Heart right ventricle (tissue), 16 donors: ENCODE measurements around the gene TSHZ1. TPM values are rescaled to one million over a fixed set of nuclear protein-coding genes. Genes with fewer than 3 reads are reported as not detected.

Source experiments
- ATAC-seq, 8 donors: fragments of 200-7000 bp; cut with Tn5 transposase; one replicate each; pipeline ENCODE4 v1.9.1; 2020; ENCODE audit warnings: mild to moderate bottlenecking in 8 of 8, moderate library complexity in 8 of 8, moderate number of reproducible peaks in 1 of 8
- DNase-seq, 2 donors: peaks; one replicate each; pipeline ENCODE4 v3.0.0-alpha.2; 2020
- H3K27ac ChIP-seq, 10 donors: fragments of 200-600 bp; sonication (generic) in 2 of 10; one replicate each; pipeline versions ENCODE4 v1.5.0 to v1.8.0; 2020 to 2022; ENCODE audit warnings: mild to moderate bottlenecking in 3 of 10
- H3K27me3 ChIP-seq, 7 donors: fragments of 200-600 bp; one replicate each; pipeline ENCODE4 v1.8.0; 2021 to 2022; ENCODE audit warnings: mild to moderate bottlenecking in 2 of 7
- H3K36me3 ChIP-seq, 9 donors: fragments of 200-600 bp; sonication (generic) in 1 of 9; one replicate each; pipeline versions ENCODE4 v1.5.0 to v1.8.0; 2020 to 2022; ENCODE audit warnings: mild to moderate bottlenecking in 2 of 9
- H3K4me1 ChIP-seq, 9 donors: fragments of 200-600 bp; sonication (generic) in 1 of 9; one replicate each; pipeline versions ENCODE4 v1.5.0 to v1.8.0; 2020 to 2022; ENCODE audit warnings: mild to moderate bottlenecking in 4 of 9
- H3K4me3 ChIP-seq, 10 donors: fragments of 200-600 bp; sonication (generic) in 2 of 10; one replicate each; pipeline versions ENCODE4 v1.5.0 to v1.8.0; 2020 to 2022; ENCODE audit warnings: mild to moderate bottlenecking in 7 of 10, moderate library complexity in 2 of 10
- H3K9me3 ChIP-seq, 11 donors: fragments of 200-600 bp in 10 of 11; sonication (generic) in 2 of 11; one replicate each; pipeline versions ENCODE4 v1.5.0 to v1.8.0; 2013 to 2022; ENCODE audit warnings: mild to moderate bottlenecking in 2 of 11, control low read depth in 1 of 11, moderate library complexity in 1 of 11
- CTCF ChIP-seq, 9 donors: fragments of 200-600 bp; sonication (generic) in 2 of 9; IDR thresholded peaks; one replicate each; pipeline versions ENCODE4 v1.5.0 to v1.8.0; 2021 to 2022; ENCODE audit warnings: antibody characterized with exemption in 9 of 9, mild to moderate bottlenecking in 5 of 9, moderate library complexity in 1 of 9
- WGBS, 2 donors: extraction: QIAGEN DNeasy Blood & Tissue Kit; methylation state at CpG; one replicate each; pipeline ENCODE4 v1.1.7; 2013; ENCODE audit warnings: inconsistent platforms in 1 of 2; 5-methylcytosine and 5-hydroxymethylcytosine counted together
- intact Hi-C, 10 donors: fragments of 100-400 bp; cut with DNase I; formaldehyde crosslinking; loops; one replicate each; pipeline versions ENCODE4 v1.11.1 to v1.14.2; 2022
- polyA plus RNA-seq, 2 donors: library from polyadenylated mRNA; stranded (reverse); fragments of 200-250 nt; gene quantifications; one replicate each; pipeline ENCODE4 v1.2.3, GENCODE V29; 2013
- total RNA-seq, 10 donors: library from RNA; stranded (reverse); fragmentation: NEBNext Ultra II Directional in 3 of 10; extraction: Animal tissue kit (Norgen Biotek cat#: 25700) in 3 of 10; gene quantifications; one replicate each; pipeline versions ENCODE4 v1.2.1 to v1.2.4, GENCODE V29; 2021 to 2023
- donor health status: Arrhythmogenic right ventricular cardiomyopathy.
- donor health status: ischemic (EF 13 %, LVEDD 7.1; RV severe dilation, severe dysfunction).
- donor health status: healthy with polysubstance abuse.
- donor health status: DM: no; HTN: yes; CAD: no.
- donor health status: DM: no; HTN: no; CAD: no.
- donor health status: ischemic (EF 25% LVEDD 6.9; RV normal size, moderate dysfunction).
- donor health status: ischemic (EF 25% LVEDD 5.7; RV mildly dilated, moderate dysfunction).
- donor health status: healthy.
- donor health status: DM: yes; HTN: yes; CAD: no.
- donor health status: Ischemic cardiomyopathy.
- donor health status: ischemic (EF 35%, LVEDD 5.7; RV mildly dilated, moderate dysfunction).
- donor health status: nonischemic (EF 11% LVEDD 7.7; RV severe dilation, severe dysfunction).
- donor health status: DM: yes; HTN: yes; CAD: no.
- donor health status: PGD.
- donor health status: ischemic (EF 29% LVEDD 5.4; RV normal size, mild dysfunction).
- donor health status: nonischemic (EF 23%, LVEDD 6.1; RV moderate dilation, normal function).

The TSHZ1 gene
- total and polyA plus RNA-seq, 12 donors: 4.8 to 22.9 (median 17.6) TPM

- H3K36me3 ChIP-seq: no peaks in the 10 kb centered on the region
- TF ChIP-seq CTCF (IDR thresholded peaks at IDR 0.05): no peak
- DNase-seq: no peak
- no peak overlapping the region for H3K27ac ChIP-seq
- H3K27me3 ChIP-seq: no peaks in the 10 kb centered on the region
- intact Hi-C loops: loop anchor here in 1 of 10 donors (10.0 kb wide), 1 partner anchor 1914 kb away; no protein-coding TSS in a partner anchor
- WGBS, 2 donors: 95 to 98% methylated on average over 9 of the region's 9 CpGs
- H3K4me1 ChIP-seq: no peaks in the 10 kb centered on the region
- peaks cover 0 to 5% (median 3%) of the 10 kb centered on the region in 11 donors for H3K9me3 ChIP-seq
- H3K4me3 ChIP-seq: no peak overlapping the region
- ATAC-seq: no peak
Observed at GRCh38 chr18:75320506-75320905, 109.9 kb downstream of the TSHZ1 start.

DNA sequence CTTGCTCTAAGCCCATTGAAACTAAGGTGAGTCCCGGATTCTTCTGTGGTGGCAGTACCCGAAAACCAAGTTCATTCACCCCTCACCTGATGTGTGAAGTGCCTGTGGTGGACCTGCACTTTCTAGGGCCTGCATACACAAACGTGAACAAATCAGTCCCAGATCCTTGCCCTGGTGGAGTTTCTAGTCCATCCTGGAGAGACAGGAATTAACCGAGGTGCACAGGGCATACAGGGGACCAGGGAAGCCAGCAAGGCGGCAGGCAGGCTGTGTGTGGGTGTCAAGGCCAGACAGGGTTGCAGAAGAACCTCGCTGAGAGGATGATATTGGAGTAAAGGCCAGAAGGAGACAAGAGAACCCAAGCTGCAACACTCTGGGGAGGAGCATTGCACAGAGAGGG lies 110.8 kb downstream of the TSHZ1 start:
- DNase-seq (no peak), ATAC-seq (no peak)
- intact Hi-C loops: loop anchor here in 1 of 10 donors (10.0 kb wide), 1 partner anchor 1913 kb away; no protein-coding TSS in a partner anchor
- WGBS, 2 donors: 96 to 98% methylated on average over 6 of the region's 6 CpGs
- peaks cover 0 to 15% (median 8%) of the 10 kb centered on the region in 11 donors for H3K9me3 ChIP-seq
- H3K27me3 ChIP-seq: no peaks in the 10 kb centered on the region
- no peak for TF ChIP-seq CTCF (IDR thresholded peaks at IDR 0.05)
- no peak overlapping the region for H3K4me3 ChIP-seq
- H3K36me3 ChIP-seq: no peaks in the 10 kb centered on the region
- H3K27ac ChIP-seq: no peak overlapping the region
- no peaks in the 10 kb centered on the region for H3K4me1 ChIP-seq

GRCh38 chr18:75322206-75322605 lies 111.6 kb downstream of the TSHZ1 start:
- H3K27ac ChIP-seq: no peak overlapping the region
- H3K36me3 ChIP-seq: no peaks in the 10 kb centered on the region
- H3K9me3 ChIP-seq: peaks cover 0 to 22% (median 11%) of the 10 kb centered on the region in 11 donors
- no peaks in the 10 kb centered on the region for H3K4me1 ChIP-seq
- intact Hi-C loops: loop anchor here in 1 of 10 donors (10.0 kb wide), 1 partner anchor 1913 kb away; no protein-coding TSS in a partner anchor
- WGBS, 2 donors: 95 to 98% methylated on average over 11 of the region's 11 CpGs
- TF ChIP-seq CTCF (IDR thresholded peaks at IDR 0.05): no peak
- DNase-seq: no peak
- no peaks in the 10 kb centered on the region for H3K27me3 ChIP-seq
- H3K4me3 ChIP-seq: no peak overlapping the region
- no peak for ATAC-seq

- peaks cover 0 to 34% (median 11%) of the 10 kb centered on the region in 11 donors for H3K9me3 ChIP-seq
- DNase-seq (no peak), ATAC-seq (no peak)
- no peaks in the 10 kb centered on the region for H3K27me3 ChIP-seq
- 60 to 68% methylated on average over 8 of the region's 8 CpGs for WGBS, 2 donors
- no peak for TF ChIP-seq CTCF (IDR thresholded peaks at IDR 0.05)
- intact Hi-C loops: loop anchor here in 1 of 10 donors (10.0 kb wide), 1 partner anchor 1911 kb away; no protein-coding TSS in a partner anchor
- H3K36me3 ChIP-seq: no peaks in the 10 kb centered on the region
- no peaks in the 10 kb centered on the region for H3K4me1 ChIP-seq
- no peak overlapping the region for H3K4me3 ChIP-seq
- H3K27ac ChIP-seq: no peak overlapping the region
Observed at GRCh38 chr18:75323821-75324585, 113.4 kb downstream of the TSHZ1 start.
